K562 (cell line): ENCODE measurements around the gene CABP4. TPM values are rescaled to one million over a fixed set of nuclear protein-coding genes. Genes with fewer than 3 reads are reported as not detected.

Experiments
- CBFA2T3 ChIP-seq: fragments of 450-650 bp; IDR thresholded peaks from 2 replicates; pipeline ENCODE4 v1.6.1; 2017
- CEBPB ChIP-seq: fragments of 450-650 bp; IDR thresholded peaks from 2 replicates; pipeline ENCODE4 v1.6.1; 2016; ENCODE audit warnings: missing genetic modification characterization, missing compliant biosample characterization
- CHCHD3 ChIP-seq: fragments of 250-450 bp; sonication (Bioruptor Pico); IDR thresholded peaks from 2 replicates; pipeline ENCODE4 v2.1.2; 2022; ENCODE audit warnings: mild to moderate bottlenecking
- COPS2 ChIP-seq: fragments of 450-650 bp; conservative IDR thresholded peaks from 2 replicates; pipeline ENCODE4 v1.6.1; 2016; ENCODE audit warnings: mild to moderate bottlenecking, moderate library complexity
- DACH1 ChIP-seq: fragments of 450-650 bp; IDR thresholded peaks from 2 replicates; pipeline ENCODE4 v1.6.1; 2018; ENCODE audit not compliant: partially characterized antibody
- DPF2 ChIP-seq: fragments of 450-650 bp; IDR thresholded peaks from 2 replicates; pipeline ENCODE4 v1.6.1; 2016
- FOXP1 ChIP-seq: sonication (generic); formaldehyde crosslinking; IDR thresholded peaks from 2 replicates; pipeline ENCODE4 v1.8.0; 2022; ENCODE audit warnings: mild to moderate bottlenecking, missing genetic modification reagents
- ILK ChIP-seq: fragments of 450-650 bp; IDR thresholded peaks from 2 replicates; pipeline ENCODE4 v1.6.1; 2016; ENCODE audit warnings: missing genetic modification characterization, low read depth, mild to moderate bottlenecking, missing compliant biosample characterization, moderate library complexity, borderline replicate concordance
- MECOM ChIP-seq: fragments of 250-450 bp; sonication (Bioruptor Pico); IDR thresholded peaks from 2 replicates; pipeline ENCODE4 v1.8.0; 2022; ENCODE audit warnings: inconsistent platforms
- PHF8 ChIP-seq: fragments of 200-600 bp; sonication (generic); IDR thresholded peaks from 2 replicates; pipeline ENCODE4 v1.6.1; 2012; ENCODE audit warnings: mixed run types, mild to moderate bottlenecking, inconsistent platforms, low read length, moderate library complexity, borderline replicate concordance
- RBFOX2 ChIP-seq: fragments of 200-400 bp; formaldehyde crosslinking; IDR thresholded peaks from 2 replicates; pipeline ENCODE4 v1.6.1; 2017; ENCODE audit warnings: low read depth, mild to moderate bottlenecking, low read length, moderate library complexity
- RFX1 ChIP-seq: fragments of 450-650 bp; IDR thresholded peaks from 2 replicates; pipeline ENCODE4 v1.6.1; 2016; ENCODE audit warnings: mild to moderate bottlenecking, moderate library complexity
- SETDB1 ChIP-seq: IDR thresholded peaks from one replicate; pipeline ENCODE4 v1.6.1; 2012; ENCODE audit warnings: low read length, control low read depth, inconsistent platforms
- SIX5 ChIP-seq, 2 experiments: IDR thresholded peaks; 2 replicates each; pipeline ENCODE4 v1.6.1; 2011; ENCODE audit warnings: low read length in 2 of 2, borderline replicate concordance in 1 of 2, low read depth in 1 of 2, mild to moderate bottlenecking in 1 of 2, moderate library complexity in 1 of 2; ENCODE audit not compliant: insufficient read depth in 1 of 2
- ZFP1 ChIP-seq: fragments of 450-650 bp; formaldehyde crosslinking; IDR thresholded peaks from 2 replicates; pipeline ENCODE4 v1.4.0; 2020; ENCODE audit warnings: mild to moderate bottlenecking, mixed read lengths
- ZNF143 ChIP-seq: sonication (generic); formaldehyde crosslinking; IDR thresholded peaks from 2 replicates; pipeline ENCODE4 v1.9.0; 2022; ENCODE audit warnings: mild to moderate bottlenecking, missing genetic modification reagents
- ZNF445 ChIP-seq: fragments of 250-450 bp; sonication (Bioruptor Pico); IDR thresholded peaks from 2 replicates; pipeline ENCODE4 v1.4.0; 2020; ENCODE audit warnings: low read depth, mild to moderate bottlenecking, moderate library complexity
- polyA plus RNA-seq, 8 experiments: library from polyadenylated mRNA; depleted of rRNA in 4 of 8; stranded (reverse) in 5 of 8; unstranded in 3 of 8; fragments of >200 nt; fragmentation: Nextera tagmentation in 2 of 8; fragmentation: Illumina TruSeq in 1 of 8; extraction: Ambion mirVana in 2 of 8; extraction: Trizol in 1 of 8; gene quantifications; 2 replicates each; pipeline versions ENCODE4 v1.2.1 to v1.2.3, GENCODE V29; 2011 to 2014; ENCODE audit warnings: inconsistent platforms in 1 of 8, missing spikeins in 1 of 8
- total RNA-seq, 7 experiments: library from RNA; depleted of rRNA in 6 of 7; stranded (reverse); fragments of >200 nt in 6 of 7; fragmentation: Illumina TruSeq in 2 of 7; extraction: Trizol in 2 of 7; gene quantifications; 2 replicates each; pipeline versions ENCODE4 v1.2.1 to v1.2.3, GENCODE V29; 2011 to 2021; ENCODE audit warnings: low replicate concordance in 1 of 7
- TF ChIP-seq, protein P1 (sequence below): sonication (generic); formaldehyde crosslinking; IDR thresholded peaks from 2 replicates; pipeline ENCODE4 v1.8.0; 2022; ENCODE audit warnings: missing genetic modification reagents, mild to moderate bottlenecking, moderate library complexity, borderline replicate concordance
- TF ChIP-seq, protein P2 (sequence below): fragments of 450-650 bp; conservative IDR thresholded peaks from 2 replicates; pipeline ENCODE4 v1.6.1; 2016; ENCODE audit warnings: missing genetic modification characterization, low read depth, mild to moderate bottlenecking, missing compliant biosample characterization, moderate library complexity
- TF ChIP-seq, protein P3 (sequence below): conservative IDR thresholded peaks from 2 replicates; pipeline ENCODE4 v1.6.1; 2011; ENCODE audit warnings: low read depth, mild to moderate bottlenecking, low read length; ENCODE audit not compliant: control insufficient read depth
- TF ChIP-seq, protein P4 (sequence below): sonication (generic); formaldehyde crosslinking; IDR thresholded peaks from 2 replicates; pipeline ENCODE4 v1.8.1; 2023; ENCODE audit warnings: mild to moderate bottlenecking, missing genetic modification reagents, moderate library complexity
- TF ChIP-seq, protein P5 (sequence below): fragments of 250-450 bp; sonication (Bioruptor Pico); IDR thresholded peaks from 2 replicates; pipeline ENCODE4 v1.9.0; 2021; ENCODE audit warnings: mild to moderate bottlenecking, inconsistent platforms

CABP4 gene
- total and polyA plus RNA-seq, 9 of the 15 experiments (the other 6 are each of a cell fraction or from before 2014, with no cell fraction given): 0.11 TPM; not detected in 8

DNA sequence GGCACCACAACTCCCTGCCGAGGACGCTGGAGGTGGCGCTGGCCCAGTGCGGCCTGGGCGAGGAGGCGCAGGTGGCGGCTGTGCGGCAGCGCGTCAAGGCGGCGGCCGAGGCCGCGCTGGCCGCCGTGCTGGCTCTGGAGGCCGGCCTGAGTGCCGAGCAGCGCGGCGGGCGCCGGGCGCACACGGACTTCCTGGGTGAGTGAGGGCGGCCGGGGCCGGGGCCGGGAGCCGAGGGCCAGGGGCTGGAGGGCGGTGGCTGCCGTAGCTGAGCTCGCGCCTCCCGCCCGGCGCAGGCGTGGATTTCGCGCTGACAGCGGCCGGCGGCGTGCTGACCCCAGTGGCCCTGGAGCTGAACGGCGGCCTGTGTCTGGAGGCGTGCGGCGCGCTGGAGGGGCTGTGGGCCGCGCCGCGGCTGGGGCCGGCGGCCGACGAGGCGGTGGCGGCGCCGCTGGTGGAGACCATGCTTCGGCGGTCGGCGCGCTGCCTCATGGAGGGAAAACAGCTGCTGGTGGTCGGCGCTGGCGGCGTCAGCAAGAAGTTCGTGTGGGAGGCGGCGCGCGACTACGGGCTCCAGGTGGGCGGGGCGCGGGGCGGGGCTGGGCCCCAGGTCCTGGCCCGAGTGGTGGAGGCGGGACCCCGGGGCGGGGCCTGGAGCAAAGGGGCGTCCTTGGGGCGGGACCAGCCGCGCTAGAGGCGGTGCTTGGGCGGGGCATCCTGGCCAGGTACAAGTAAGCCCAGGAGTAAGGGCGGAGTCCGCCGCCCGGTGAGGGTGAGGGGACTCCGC, 34.3 kb upstream of the CABP4 start (continued):
- TF ChIP-seq MECOM (CRISPR knock-in tag) (no peak), SIX5 (IDR thresholded peaks at IDR 0.05; ENCODE audit: borderline replicate concordance in 1 of 2, insufficient read depth in 1 of 2, low read depth in 1 of 2, low read length in 2 of 2) (no peak), RBFOX2 (peak; percentile 87), RFX1 (no peak), SETDB1 (no peak), PHF8 (peak; percentile 86; the same call in 1 of the 2 replicates), CHCHD3 (CRISPR knock-in tag) (no peak), COPS2 (no peak), CBFA2T3 (no peak), FOXP1 (CRISPR knock-in tag) (no peak), ZFP1 (CRISPR knock-in tag) (no peak), ILK (no peak), ZNF143 (CRISPR knock-in tag) (no peak), ZNF445 (CRISPR knock-in tag) (no peak), DACH1 (no peak), DPF2 (no peak), CEBPB (tag) (no peak)
- TF ChIP-seq, protein P1, sequence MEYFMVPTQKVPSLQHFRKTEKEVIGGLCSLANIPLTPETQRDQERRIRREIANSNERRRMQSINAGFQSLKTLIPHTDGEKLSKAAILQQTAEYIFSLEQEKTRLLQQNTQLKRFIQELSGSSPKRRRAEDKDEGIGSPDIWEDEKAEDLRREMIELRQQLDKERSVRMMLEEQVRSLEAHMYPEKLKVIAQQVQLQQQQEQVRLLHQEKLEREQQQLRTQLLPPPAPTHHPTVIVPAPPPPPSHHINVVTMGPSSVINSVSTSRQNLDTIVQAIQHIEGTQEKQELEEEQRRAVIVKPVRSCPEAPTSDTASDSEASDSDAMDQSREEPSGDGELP (CRISPR knock-in tag): peak; percentile 92
- TF ChIP-seq, protein P2, sequence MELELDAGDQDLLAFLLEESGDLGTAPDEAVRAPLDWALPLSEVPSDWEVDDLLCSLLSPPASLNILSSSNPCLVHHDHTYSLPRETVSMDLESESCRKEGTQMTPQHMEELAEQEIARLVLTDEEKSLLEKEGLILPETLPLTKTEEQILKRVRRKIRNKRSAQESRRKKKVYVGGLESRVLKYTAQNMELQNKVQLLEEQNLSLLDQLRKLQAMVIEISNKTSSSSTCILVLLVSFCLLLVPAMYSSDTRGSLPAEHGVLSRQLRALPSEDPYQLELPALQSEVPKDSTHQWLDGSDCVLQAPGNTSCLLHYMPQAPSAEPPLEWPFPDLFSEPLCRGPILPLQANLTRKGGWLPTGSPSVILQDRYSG (tag): no peak
- TF ChIP-seq, protein P3, sequence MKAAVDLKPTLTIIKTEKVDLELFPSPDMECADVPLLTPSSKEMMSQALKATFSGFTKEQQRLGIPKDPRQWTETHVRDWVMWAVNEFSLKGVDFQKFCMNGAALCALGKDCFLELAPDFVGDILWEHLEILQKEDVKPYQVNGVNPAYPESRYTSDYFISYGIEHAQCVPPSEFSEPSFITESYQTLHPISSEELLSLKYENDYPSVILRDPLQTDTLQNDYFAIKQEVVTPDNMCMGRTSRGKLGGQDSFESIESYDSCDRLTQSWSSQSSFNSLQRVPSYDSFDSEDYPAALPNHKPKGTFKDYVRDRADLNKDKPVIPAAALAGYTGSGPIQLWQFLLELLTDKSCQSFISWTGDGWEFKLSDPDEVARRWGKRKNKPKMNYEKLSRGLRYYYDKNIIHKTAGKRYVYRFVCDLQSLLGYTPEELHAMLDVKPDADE: peak; percentile 55; the same call in 1 of the 2 replicates
- TF ChIP-seq, protein P4, sequence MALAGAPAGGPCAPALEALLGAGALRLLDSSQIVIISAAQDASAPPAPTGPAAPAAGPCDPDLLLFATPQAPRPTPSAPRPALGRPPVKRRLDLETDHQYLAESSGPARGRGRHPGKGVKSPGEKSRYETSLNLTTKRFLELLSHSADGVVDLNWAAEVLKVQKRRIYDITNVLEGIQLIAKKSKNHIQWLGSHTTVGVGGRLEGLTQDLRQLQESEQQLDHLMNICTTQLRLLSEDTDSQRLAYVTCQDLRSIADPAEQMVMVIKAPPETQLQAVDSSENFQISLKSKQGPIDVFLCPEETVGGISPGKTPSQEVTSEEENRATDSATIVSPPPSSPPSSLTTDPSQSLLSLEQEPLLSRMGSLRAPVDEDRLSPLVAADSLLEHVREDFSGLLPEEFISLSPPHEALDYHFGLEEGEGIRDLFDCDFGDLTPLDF: no peak
- TF ChIP-seq, protein P5, sequence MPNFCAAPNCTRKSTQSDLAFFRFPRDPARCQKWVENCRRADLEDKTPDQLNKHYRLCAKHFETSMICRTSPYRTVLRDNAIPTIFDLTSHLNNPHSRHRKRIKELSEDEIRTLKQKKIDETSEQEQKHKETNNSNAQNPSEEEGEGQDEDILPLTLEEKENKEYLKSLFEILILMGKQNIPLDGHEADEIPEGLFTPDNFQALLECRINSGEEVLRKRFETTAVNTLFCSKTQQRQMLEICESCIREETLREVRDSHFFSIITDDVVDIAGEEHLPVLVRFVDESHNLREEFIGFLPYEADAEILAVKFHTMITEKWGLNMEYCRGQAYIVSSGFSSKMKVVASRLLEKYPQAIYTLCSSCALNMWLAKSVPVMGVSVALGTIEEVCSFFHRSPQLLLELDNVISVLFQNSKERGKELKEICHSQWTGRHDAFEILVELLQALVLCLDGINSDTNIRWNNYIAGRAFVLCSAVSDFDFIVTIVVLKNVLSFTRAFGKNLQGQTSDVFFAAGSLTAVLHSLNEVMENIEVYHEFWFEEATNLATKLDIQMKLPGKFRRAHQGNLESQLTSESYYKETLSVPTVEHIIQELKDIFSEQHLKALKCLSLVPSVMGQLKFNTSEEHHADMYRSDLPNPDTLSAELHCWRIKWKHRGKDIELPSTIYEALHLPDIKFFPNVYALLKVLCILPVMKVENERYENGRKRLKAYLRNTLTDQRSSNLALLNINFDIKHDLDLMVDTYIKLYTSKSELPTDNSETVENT: no peak
